ENCODE measurements around the gene BAIAP2L2. TPM values are rescaled to one million over a fixed set of nuclear protein-coding genes. Genes with fewer than 3 reads are reported as not detected.
A peak's percentile ranks its signal among the peaks of the same experiment; 100 is the strongest.

Gene BAIAP2L2
- total and polyA plus RNA-seq, 2 donors (not counting 3 experiments of a cell fraction or from before 2014, with no cell fraction given), result 0.20 to 0.35 TPM

DNA sequence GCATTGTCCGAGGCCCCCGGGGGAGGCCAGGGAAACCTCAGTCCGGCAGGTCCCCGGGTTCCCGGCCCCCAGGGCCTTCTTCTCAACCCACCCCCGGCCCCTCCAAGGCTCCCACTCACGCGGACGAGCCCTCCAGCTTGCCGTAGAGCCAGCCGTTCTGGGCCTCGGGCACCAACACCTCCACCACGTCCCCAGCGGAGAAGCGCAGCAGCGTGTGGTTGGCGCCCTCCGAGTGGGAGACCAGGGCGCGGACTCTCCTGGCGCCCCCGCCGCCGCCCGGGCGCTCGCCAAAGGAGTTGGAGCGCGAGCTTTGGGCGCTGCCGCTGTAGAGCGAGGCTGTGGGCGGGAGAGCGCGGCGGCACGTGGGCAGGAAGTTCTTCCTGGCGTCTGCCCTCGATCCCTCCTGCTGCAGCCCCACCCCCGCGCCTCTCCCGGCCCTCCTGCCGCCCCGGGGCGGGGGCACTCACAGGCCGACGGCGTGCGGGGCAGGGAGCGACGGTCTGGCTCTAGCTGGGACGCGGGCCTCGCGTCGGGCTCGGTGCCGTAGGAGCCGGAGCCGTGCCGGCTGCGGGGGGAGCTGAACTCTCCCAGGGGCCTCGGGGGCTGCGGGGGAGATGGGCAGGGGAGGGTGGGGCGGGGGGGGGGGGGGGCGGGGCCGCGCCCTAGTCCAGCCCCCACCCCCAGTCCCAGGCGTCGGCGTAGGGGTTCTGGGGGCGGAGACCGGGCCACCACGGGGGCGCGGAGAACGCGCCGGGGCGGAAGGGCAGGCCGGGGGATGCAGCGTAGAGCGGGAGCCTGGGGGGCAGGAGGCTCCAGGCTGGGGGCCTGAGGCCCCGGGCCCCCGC is 21.6 kb downstream of the BAIAP2L2 start:
- POLR2A ChIA-PET, result no interaction called here
- Histone ChIP-seq H3K9ac (replicated peaks; ENCODE audit: extremely low read depth, insufficient read depth, low read length) (no peak overlapping the region), H3K4me3 (replicated peaks in 1 of 3; ENCODE audit: insufficient read depth in 1 of 3, low read depth in 1 of 3, low read length in 3 of 3) (no peak overlapping the region), H3K79me2 (ENCODE audit: control insufficient read depth, insufficient read depth, low read length) (no peaks in the 10 kb centered on the region), H3K9me1 (replicated peaks; ENCODE audit: control insufficient read depth, extremely low read depth, insufficient read depth, low read length) (no peaks in the 10 kb centered on the region), H4K20me1 (replicated peaks; ENCODE audit: control insufficient read depth, extremely low read depth, insufficient read depth, low read length) (no peaks in the 10 kb centered on the region), H2AFZ (ENCODE audit: low read depth, low read length) (no peak overlapping the region), H3K27me3 (ENCODE audit: control insufficient read depth in 2 of 2, insufficient read depth in 2 of 2, low read length in 2 of 2) (peaks cover 6 to 12% of the 10 kb centered on the region in 2 experiments), H3K27ac (ENCODE audit: insufficient read depth, low read depth, low read length) (no peak overlapping the region), H3K4me2 (ENCODE audit: insufficient read depth, low read length) (peak overlapping the region; percentile 40), H3K4me1 (ENCODE audit: control insufficient read depth, extremely low read depth, insufficient read depth, low read length) (no peaks in the 10 kb centered on the region), H3K36me3 (ENCODE audit: control insufficient read depth in 2 of 2, extremely low read depth in 1 of 2, insufficient read depth in 2 of 2, low read length in 2 of 2) (no peaks in the 10 kb centered on the region), H3K9me3 (replicated peaks; ENCODE audit: control insufficient read depth, insufficient read depth, low read length) (no peaks in the 10 kb centered on the region)
- no TSS peak for BruUV-seq (replicated peaks)
- CTCF ChIA-PET, result interaction anchor here (1.1 to 1.6 kb wide), 3 partner anchors 9 to 12 kb away, joined by 3 to 5 read pairs (median 3); no protein-coding TSS in a partner anchor
- intact Hi-C loops (cut with micrococcal nuclease) (no loop called here), dilution Hi-C loops (cut with MboI; ENCODE audit: extremely low pct_ligation_motif_present, low sequenced_read_pairs) (no loop called here)
- no peak for FAIRE-seq
- no peak for DNase-seq (ENCODE audit: low read depth, low spot score)
- TF ChIP-seq POLR2A (IDR thresholded peaks at IDR 0.05; ENCODE audit: low read depth, low read length) (no peak), JUN (IDR thresholded peaks at IDR 0.05; ENCODE audit: borderline replicate concordance, insufficient read depth, insufficient read length, low read depth) (no peak), POLR2AphosphoS5 (IDR thresholded peaks at IDR 0.05; ENCODE audit: insufficient read depth, low read depth, low read length) (no peak), FOS (IDR thresholded peaks at IDR 0.05; ENCODE audit: borderline replicate concordance, insufficient read depth, low read length) (no peak), EZH2 (IDR thresholded peaks at IDR 0.05; ENCODE audit: borderline replicate concordance, low read depth, low read length, severe bottlenecking) (no peak)
- TF ChIP-seq, protein P1, sequence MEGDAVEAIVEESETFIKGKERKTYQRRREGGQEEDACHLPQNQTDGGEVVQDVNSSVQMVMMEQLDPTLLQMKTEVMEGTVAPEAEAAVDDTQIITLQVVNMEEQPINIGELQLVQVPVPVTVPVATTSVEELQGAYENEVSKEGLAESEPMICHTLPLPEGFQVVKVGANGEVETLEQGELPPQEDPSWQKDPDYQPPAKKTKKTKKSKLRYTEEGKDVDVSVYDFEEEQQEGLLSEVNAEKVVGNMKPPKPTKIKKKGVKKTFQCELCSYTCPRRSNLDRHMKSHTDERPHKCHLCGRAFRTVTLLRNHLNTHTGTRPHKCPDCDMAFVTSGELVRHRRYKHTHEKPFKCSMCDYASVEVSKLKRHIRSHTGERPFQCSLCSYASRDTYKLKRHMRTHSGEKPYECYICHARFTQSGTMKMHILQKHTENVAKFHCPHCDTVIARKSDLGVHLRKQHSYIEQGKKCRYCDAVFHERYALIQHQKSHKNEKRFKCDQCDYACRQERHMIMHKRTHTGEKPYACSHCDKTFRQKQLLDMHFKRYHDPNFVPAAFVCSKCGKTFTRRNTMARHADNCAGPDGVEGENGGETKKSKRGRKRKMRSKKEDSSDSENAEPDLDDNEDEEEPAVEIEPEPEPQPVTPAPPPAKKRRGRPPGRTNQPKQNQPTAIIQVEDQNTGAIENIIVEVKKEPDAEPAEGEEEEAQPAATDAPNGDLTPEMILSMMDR (IDR thresholded peaks at IDR 0.05; ENCODE audit: extremely low read depth in 1 of 2, insufficient read depth in 1 of 2, low read depth in 1 of 2, low read length in 2 of 2), result no peak
